ENCODE data around the gene MOK. TPM values are rescaled to one million over a fixed set of nuclear protein-coding genes. Genes with fewer than 3 reads are reported as not detected.

The MOK gene
- total and polyA plus RNA-seq, 9 donors, result 20.0 to 51.1 (median 23.8) TPM

DNA sequence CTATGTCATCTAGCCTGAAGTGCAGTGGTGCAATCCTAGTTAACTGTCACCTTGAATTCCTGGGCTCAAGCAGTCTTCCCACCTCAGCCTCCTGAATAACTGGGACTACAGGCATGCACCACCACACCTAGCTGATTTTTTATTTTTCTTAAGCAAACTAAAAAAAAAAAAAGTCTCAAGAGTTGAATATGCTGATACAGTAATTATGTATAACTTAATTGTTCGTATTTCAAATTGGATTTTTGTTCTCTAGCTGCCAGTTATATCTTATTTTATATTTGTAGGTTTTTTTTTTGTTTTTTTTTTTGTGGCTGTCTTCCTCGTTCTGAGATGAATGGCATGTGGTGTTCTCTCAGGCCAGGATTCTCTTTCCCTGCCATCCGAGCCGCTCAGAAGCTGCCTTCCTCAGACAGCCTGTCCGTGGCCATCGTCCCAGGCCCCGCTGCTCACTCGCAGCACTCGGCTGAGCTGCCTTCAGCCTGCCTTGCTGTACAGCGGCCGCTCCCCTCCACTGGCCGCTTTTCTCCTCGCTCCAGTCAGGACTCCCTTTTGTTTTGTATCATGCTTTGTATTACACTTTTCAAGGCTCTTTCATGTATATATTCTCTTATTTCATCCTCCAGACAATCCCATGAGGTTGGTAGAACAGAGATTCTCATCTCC lies 112.0 kb downstream of the MOK start:
- Histone ChIP-seq H3K4me1 (ENCODE audit: insufficient read depth) (peaks cover 4% of the 10 kb centered on the region), H3K27me3 (no peaks in the 10 kb centered on the region), H3K36me3 (no peaks in the 10 kb centered on the region), H3K9me3 (no peaks in the 10 kb centered on the region), H3K27ac (no peak overlapping the region), H3K4me3 (no peak overlapping the region)
- intact Hi-C loops (cut with DNase I), result no loop called here
- DNase-seq, result no peak
- 90% methylated on average over 13 of the region's 13 CpGs for WGBS, 3 donors
- TF ChIP-seq POLR2A (IDR thresholded peaks at IDR 0.05) (no peak), EP300 (IDR thresholded peaks at IDR 0.05) (no peak)
- TF ChIP-seq, protein P1, sequence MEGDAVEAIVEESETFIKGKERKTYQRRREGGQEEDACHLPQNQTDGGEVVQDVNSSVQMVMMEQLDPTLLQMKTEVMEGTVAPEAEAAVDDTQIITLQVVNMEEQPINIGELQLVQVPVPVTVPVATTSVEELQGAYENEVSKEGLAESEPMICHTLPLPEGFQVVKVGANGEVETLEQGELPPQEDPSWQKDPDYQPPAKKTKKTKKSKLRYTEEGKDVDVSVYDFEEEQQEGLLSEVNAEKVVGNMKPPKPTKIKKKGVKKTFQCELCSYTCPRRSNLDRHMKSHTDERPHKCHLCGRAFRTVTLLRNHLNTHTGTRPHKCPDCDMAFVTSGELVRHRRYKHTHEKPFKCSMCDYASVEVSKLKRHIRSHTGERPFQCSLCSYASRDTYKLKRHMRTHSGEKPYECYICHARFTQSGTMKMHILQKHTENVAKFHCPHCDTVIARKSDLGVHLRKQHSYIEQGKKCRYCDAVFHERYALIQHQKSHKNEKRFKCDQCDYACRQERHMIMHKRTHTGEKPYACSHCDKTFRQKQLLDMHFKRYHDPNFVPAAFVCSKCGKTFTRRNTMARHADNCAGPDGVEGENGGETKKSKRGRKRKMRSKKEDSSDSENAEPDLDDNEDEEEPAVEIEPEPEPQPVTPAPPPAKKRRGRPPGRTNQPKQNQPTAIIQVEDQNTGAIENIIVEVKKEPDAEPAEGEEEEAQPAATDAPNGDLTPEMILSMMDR (IDR thresholded peaks at IDR 0.05), result no peak

DNA sequence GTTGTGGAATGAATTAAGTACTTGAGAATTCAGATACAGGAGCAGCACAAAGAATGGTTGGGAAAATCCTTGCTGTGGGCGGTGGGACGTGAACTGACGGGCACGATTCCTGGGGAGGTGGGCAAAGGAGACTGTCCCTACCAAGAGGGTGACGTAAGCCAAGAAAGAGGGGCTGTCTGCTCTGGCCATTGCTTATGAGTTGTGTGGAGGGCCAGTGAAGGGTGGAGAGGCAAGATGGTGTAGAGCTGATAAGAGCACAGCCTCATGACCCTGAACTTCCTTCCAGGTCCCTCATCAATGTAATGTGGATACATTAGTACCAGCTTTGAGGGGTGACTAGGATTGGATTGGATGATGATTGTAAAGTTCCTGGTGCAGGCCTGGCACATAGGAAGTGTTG lies 115.1 kb downstream of the MOK start:
- intact Hi-C loops (cut with DNase I), result no loop called here
- H3K36me3 ChIP-seq, result no peaks in the 10 kb centered on the region
- no peaks in the 10 kb centered on the region for H3K27me3 ChIP-seq
- no peaks in the 10 kb centered on the region for H3K9me3 ChIP-seq
- no peak overlapping the region for H3K4me3 ChIP-seq
- no peak overlapping the region for H3K27ac ChIP-seq
- peaks cover 10% of the 10 kb centered on the region for H3K4me1 ChIP-seq (ENCODE audit: insufficient read depth)
- 96 to 98% (median 98%) methylated on average over 5 of the region's 5 CpGs for WGBS, 3 donors
- no peak for DNase-seq
- no peak for TF ChIP-seq EP300 (IDR thresholded peaks at IDR 0.05)
- no peak for TF ChIP-seq POLR2A (IDR thresholded peaks at IDR 0.05)
- TF ChIP-seq, protein P1 (IDR thresholded peaks at IDR 0.05), result no peak

GRCh38 chr14:102188187-102188586 lies 116.8 kb downstream of the MOK start:
- Histone ChIP-seq H3K27me3 (no peaks in the 10 kb centered on the region), H3K4me1 (ENCODE audit: insufficient read depth) (peaks cover 12% of the 10 kb centered on the region)
- TF ChIP-seq, protein P1 (IDR thresholded peaks at IDR 0.05), result no peak
- no peak for TF ChIP-seq EP300 (IDR thresholded peaks at IDR 0.05)
- no peak for TF ChIP-seq POLR2A (IDR thresholded peaks at IDR 0.05)

GRCh38 chr14:102187568-102188001 lies 117.4 kb downstream of the MOK start:
- Histone ChIP-seq H3K27me3 (no peaks in the 10 kb centered on the region), H3K4me3 (no peak overlapping the region), H3K27ac (no peak overlapping the region), H3K36me3 (no peaks in the 10 kb centered on the region), H3K4me1 (ENCODE audit: insufficient read depth) (peaks cover 15% of the 10 kb centered on the region), H3K9me3 (no peaks in the 10 kb centered on the region)
- 71 to 84% (median 81%) methylated on average over 4 of the region's 4 CpGs for WGBS, 3 donors
- intact Hi-C loops (cut with DNase I), result no loop called here
- no peak for DNase-seq
- TF ChIP-seq, protein P1 (IDR thresholded peaks at IDR 0.05), result no peak
- no peak for TF ChIP-seq EP300 (IDR thresholded peaks at IDR 0.05)
- no peak for TF ChIP-seq POLR2A (IDR thresholded peaks at IDR 0.05)

More at GRCh38 chr14:102188187-102188586, 116.8 kb downstream of the MOK start:
- intact Hi-C loops (cut with DNase I), result no loop called here
- Histone ChIP-seq H3K4me3 (no peak overlapping the region), H3K9me3 (no peaks in the 10 kb centered on the region), H3K27ac (no peak overlapping the region), H3K36me3 (no peaks in the 10 kb centered on the region)
- 86 to 92% (median 89%) methylated on average over 1 of the region's 1 CpG for WGBS, 3 donors
- no peak for DNase-seq

Measured in ovary (tissue), 9 donors.